Caco-2 (cell line): ENCODE measurements around the gene CDC42SE2. TPM values are rescaled to one million over a fixed set of nuclear protein-coding genes. Genes with fewer than 3 reads are reported as not detected.
A peak's percentile ranks its signal among the peaks of the same experiment; 100 is the strongest.
"Not testable (repeated sequence)": the region's sequence is repeated elsewhere in the genome, so short reads cannot be mapped to it uniquely, and the experiment has no call there.

Experiments used
- BruUV-seq: library from RNA; stranded (reverse); fragments of 400-500 nt; replicated peaks from 2 replicates; lab custom pipeline; 2021; lab: Mats Ljungman, UMichigan
- CTCF ChIA-PET: fragments of 300-600 bp; sonication (Branson Sonifier 250); formaldehyde crosslinking; loops from one replicate; lab custom pipeline; 2022; ENCODE audit warnings: antibody characterized with exemption; lab: Charles Lee
- POLR2A ChIA-PET: fragments of 300-600 bp; sonication (Branson Sonifier 250); formaldehyde crosslinking; loops from one replicate; lab custom pipeline; 2022; ENCODE audit warnings: antibody characterized with exemption; lab: Charles Lee
- DNase-seq, 2 experiments: peaks; one replicate each; pipeline versions ENCODE4 v3.0.0 to v3.0.0-alpha.2; 2020 to 2022
- H3K27me3 ChIP-seq: replicated peaks from 2 replicates; pipeline ENCODE4 v1.6.0; 2011; ENCODE audit warnings: low read length; ENCODE audit not compliant: control insufficient read depth, insufficient read depth
- H3K36me3 ChIP-seq: 2 replicates; pipeline ENCODE4 v1.5.1; 2011; ENCODE audit warnings: low read length; ENCODE audit not compliant: control insufficient read depth, insufficient read depth
- H3K4me1 ChIP-seq: fragments of 250-450 bp; sonication (Bioruptor Pico); 2 replicates; pipeline ENCODE4 v1.5.1; 2020; ENCODE audit warnings: mild to moderate bottlenecking
- H3K4me3 ChIP-seq: 2 replicates; pipeline ENCODE4 v1.5.1; 2011; ENCODE audit warnings: low read depth, mild to moderate bottlenecking, control low read depth, low read length
- H3K9me3 ChIP-seq: fragments of 250-450 bp; sonication (Bioruptor Pico); 2 replicates; pipeline ENCODE4 v1.5.1; 2020; ENCODE audit warnings: mild to moderate bottlenecking, moderate library complexity
- H3K27ac Mint-ChIP-seq: one replicate; pipeline ENCODE4 v1.8.0; 2022; ENCODE audit warnings: mixed read lengths; ENCODE audit not compliant: unreplicated experiment
- H3K27me3 Mint-ChIP-seq: one replicate; pipeline ENCODE4 v1.8.0; 2022; ENCODE audit warnings: mixed read lengths; ENCODE audit not compliant: insufficient read depth, unreplicated experiment
- H3K36me3 Mint-ChIP-seq: one replicate; pipeline ENCODE4 v1.8.0; 2022; ENCODE audit warnings: mild to moderate bottlenecking, mixed read lengths; ENCODE audit not compliant: insufficient read depth, unreplicated experiment
- H3K4me1 Mint-ChIP-seq: one replicate; pipeline ENCODE4 v1.8.0; 2022; ENCODE audit warnings: low read depth, mixed read lengths; ENCODE audit not compliant: unreplicated experiment
- H3K4me3 Mint-ChIP-seq: one replicate; pipeline ENCODE4 v1.8.0; 2022; ENCODE audit warnings: mild to moderate bottlenecking, moderate library complexity, mixed read lengths; ENCODE audit not compliant: unreplicated experiment
- H3K9me3 Mint-ChIP-seq: one replicate; pipeline ENCODE4 v1.8.0; 2022; ENCODE audit warnings: mixed read lengths; ENCODE audit not compliant: unreplicated experiment
- CTCF ChIP-seq, 2 experiments: fragments of 200-600 bp in 1 of 2; IDR thresholded peaks; 1 replicate in 1 of 2; 2 replicates in 1 of 2; pipeline versions ENCODE4 v1.5.1 to v1.8.0; 2011 to 2022; ENCODE audit warnings: antibody characterized with exemption in 1 of 2, control low read depth in 1 of 2, inconsistent platforms in 1 of 2, low read depth in 1 of 2, low read length in 1 of 2, mild to moderate bottlenecking in 1 of 2, moderate library complexity in 1 of 2; ENCODE audit not compliant: insufficient read depth in 1 of 2, severe bottlenecking in 1 of 2, unreplicated experiment in 1 of 2
- intact Hi-C: fragments of 100-400 bp; cut with micrococcal nuclease; formaldehyde crosslinking; loops from one replicate; pipeline ENCODE4 v1.10.0; 2022; ENCODE audit not compliant: unreplicated experiment
- total RNA-seq: library from RNA; stranded (reverse); gene quantifications from 2 replicates; pipeline ENCODE4 v1.2.3, GENCODE V29; 2022

CDC42SE2 gene
- total RNA-seq, 1 experiment from 2014 or later, result 39.4 TPM

GRCh38 chr5:131277447-131277846 lies 13.6 kb downstream of the CDC42SE2 start:
- BruUV-seq, result no TSS peak
- no peak overlapping the region for H3K4me3 ChIP-seq
- POLR2A ChIA-PET, result no interaction called here
- H3K27me3 Mint-ChIP-seq, result no peaks in the 10 kb centered on the region
- H3K36me3 ChIP-seq, result no peaks in the 10 kb centered on the region
- H3K4me1 Mint-ChIP-seq, result peaks cover 33% of the 10 kb centered on the region
- no peaks in the 10 kb centered on the region for H3K27me3 ChIP-seq
- no peak overlapping the region for H3K27ac Mint-ChIP-seq
- CTCF ChIA-PET, result no interaction called here
- intact Hi-C loops, result no loop called here
- TF ChIP-seq CTCF (IDR thresholded peaks at IDR 0.05; ENCODE audit: insufficient read depth in 1 of 2, low read depth in 1 of 2, low read length in 1 of 2, severe bottlenecking in 1 of 2, unreplicated experiment in 1 of 2), result no peak
- H3K9me3 Mint-ChIP-seq, result no peaks in the 10 kb centered on the region
- H3K9me3 ChIP-seq, result peaks cover 11% of the 10 kb centered on the region
- H3K36me3 Mint-ChIP-seq, result peaks cover 38% of the 10 kb centered on the region
- H3K4me1 ChIP-seq, result peaks cover 22% of the 10 kb centered on the region
- H3K4me3 Mint-ChIP-seq, result no peak overlapping the region
- no peak for DNase-seq

- intact Hi-C loops, result no loop called here
- peaks cover 33% of the 10 kb centered on the region for H3K36me3 Mint-ChIP-seq
- no peaks in the 10 kb centered on the region for H3K36me3 ChIP-seq
- H3K27me3 ChIP-seq, result no peaks in the 10 kb centered on the region
- H3K9me3 Mint-ChIP-seq, result no peaks in the 10 kb centered on the region
- ChIA-PET POLR2A (no interaction called here), CTCF (no interaction called here)
- no peaks in the 10 kb centered on the region for H3K27me3 Mint-ChIP-seq
- no peak for TF ChIP-seq CTCF (IDR thresholded peaks at IDR 0.05; ENCODE audit: insufficient read depth in 1 of 2, low read depth in 1 of 2, low read length in 1 of 2, severe bottlenecking in 1 of 2, unreplicated experiment in 1 of 2)
- H3K4me3 ChIP-seq, result no peak overlapping the region
- peaks cover 22% of the 10 kb centered on the region for H3K4me1 ChIP-seq
- H3K4me3 Mint-ChIP-seq, result peak overlapping the region; percentile 43
- H3K4me1 Mint-ChIP-seq, result peaks cover 30% of the 10 kb centered on the region
- no peak for DNase-seq
- H3K9me3 ChIP-seq, result peaks cover 11% of the 10 kb centered on the region
- no TSS peak for BruUV-seq
- no peak overlapping the region for H3K27ac Mint-ChIP-seq
Measured at GRCh38 chr5:131277875-131278740, 14.3 kb downstream of the CDC42SE2 start.

- H3K27ac Mint-ChIP-seq, intact Hi-C loops, DNase-seq, H3K4me3 ChIP-seq, H3K9me3 Mint-ChIP-seq, BruUV-seq, POLR2A ChIA-PET, H3K27me3 Mint-ChIP-seq, H3K36me3 ChIP-seq, H3K27me3 ChIP-seq, CTCF ChIA-PET: not testable (repeated sequence)
- Mint-ChIP-seq H3K4me1 (peaks cover 30% of the 10 kb centered on the region), H3K4me3 (peak overlapping the region; percentile 43), H3K36me3 (peaks cover 37% of the 10 kb centered on the region)
- Histone ChIP-seq H3K9me3 (peaks cover 11% of the 10 kb centered on the region), H3K4me1 (peaks cover 22% of the 10 kb centered on the region)
Measured at GRCh38 chr5:131278741-131279124, 14.9 kb downstream of the CDC42SE2 start.
